ENCODE measurements around the gene KLF15.

KLF15 gene

DNA sequence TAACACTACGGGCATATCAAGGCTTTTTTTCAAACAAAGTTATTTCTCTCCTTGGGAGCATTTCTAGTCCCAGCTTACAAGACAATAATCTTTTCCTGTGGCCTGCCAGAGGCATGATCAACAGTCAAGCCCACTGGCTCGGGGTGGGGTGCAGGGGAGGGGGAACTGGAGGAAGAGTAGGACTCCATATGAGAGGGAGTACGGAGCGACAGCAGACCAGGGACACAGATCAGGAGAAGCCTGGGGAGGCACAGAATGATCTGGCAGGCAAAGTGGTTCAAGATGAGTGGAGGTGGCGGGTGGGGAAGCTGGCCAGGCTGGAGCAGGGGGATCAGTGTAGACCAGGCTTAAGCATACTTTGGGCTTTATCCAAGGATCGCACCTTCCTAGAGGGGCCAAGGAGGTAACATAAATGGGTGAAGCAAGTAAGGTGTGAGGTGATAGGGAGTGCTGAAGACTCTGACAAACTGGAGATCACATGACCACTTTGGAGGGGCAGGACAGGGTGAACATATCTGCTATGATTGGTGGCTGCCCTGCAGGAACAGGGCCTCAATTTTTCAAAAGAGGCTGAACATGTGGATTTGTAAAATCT is 37.4 kb downstream of the KLF15 start:
- DNase-seq, result no peak

DNA sequence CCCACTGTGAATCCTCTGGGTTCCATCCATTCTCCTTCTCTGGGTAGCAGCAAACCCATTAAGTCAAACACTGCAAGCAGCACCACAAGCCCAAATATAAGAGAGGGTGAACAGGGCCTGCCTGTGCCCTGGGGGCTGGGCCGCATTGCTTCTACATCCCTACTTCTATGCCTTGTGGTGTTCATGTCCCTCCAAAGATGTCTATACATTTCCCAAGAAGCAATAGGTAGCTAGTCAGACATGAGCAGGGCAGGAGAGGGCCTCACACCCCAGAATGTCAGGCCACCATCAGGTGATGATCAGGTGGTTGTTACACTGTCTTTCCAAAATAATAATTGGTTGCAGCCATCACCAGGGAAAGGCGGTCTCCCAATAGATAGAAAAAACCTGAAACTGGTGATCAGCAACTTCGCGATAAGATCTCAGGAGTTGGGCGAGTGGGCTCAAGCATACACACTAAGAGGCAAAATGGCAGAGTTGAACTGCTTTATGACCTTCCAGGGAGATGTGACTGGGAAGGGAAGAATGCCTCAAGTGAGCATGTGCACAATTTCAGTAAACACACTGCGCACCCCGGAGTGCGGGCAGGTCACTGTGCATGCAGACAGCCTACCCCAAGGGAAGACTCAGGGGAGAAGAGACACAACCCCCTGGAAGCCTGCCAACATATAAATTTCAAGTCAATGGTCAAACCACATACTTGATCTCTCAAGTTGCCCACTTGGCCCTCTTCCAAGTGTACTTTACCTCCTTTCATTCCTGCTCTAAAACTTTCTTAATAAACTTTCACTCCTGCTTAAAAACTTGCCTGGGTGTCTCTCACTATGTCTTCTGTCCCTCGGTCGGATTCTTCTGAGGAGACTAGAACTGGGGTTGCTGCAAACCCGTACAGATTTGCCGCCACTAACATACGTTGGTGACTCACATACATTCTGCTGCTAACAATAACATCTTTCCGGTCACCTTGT is 39.9 kb downstream of the KLF15 start:
- no peak for DNase-seq

DNA sequence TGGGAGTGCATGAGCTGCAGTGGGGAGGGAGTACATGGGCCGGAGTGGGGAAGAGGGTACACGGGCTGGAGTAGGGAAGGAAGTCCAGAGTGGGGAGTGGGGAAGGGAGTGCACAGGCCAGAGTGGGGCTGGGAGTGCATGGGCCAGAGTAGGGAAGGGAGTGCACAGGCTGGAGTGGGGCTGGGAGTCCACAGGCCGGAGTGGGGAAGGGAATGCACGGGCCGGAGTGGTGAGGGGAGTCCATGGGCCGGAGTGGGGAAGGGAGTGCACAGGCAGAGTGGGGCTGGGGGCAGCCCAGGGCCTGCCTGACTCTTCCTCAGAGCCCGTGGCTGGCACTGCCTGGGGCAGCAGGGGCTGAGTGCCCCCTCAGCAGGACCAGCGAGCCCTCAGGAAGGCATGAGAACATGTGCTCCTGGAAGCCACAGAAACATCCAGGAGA is 40.7 kb downstream of the KLF15 start:
- DNase-seq, result no peak

DNA sequence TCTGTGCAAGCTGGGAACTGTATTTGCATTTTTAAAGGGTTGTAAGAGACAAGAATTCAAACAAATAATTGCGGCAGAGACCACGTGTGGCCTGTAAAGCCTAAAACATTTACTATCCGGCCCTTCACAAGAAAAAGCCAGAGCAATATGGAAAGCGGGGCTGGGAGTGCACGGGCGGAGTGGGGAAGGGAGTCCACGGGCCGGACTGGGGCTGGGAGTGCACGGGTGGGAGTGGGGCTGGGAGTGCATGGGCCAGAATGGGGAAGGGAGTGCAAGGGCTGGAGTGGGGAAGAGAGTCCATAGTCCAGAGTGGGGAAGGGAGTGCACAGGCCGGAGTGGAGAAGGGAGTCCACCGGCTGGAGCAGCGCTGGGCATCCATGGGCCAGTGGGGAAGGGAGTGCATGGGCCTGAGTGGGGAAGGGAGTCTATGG is 41.2 kb downstream of the KLF15 start:
- no peak for DNase-seq

DNA sequence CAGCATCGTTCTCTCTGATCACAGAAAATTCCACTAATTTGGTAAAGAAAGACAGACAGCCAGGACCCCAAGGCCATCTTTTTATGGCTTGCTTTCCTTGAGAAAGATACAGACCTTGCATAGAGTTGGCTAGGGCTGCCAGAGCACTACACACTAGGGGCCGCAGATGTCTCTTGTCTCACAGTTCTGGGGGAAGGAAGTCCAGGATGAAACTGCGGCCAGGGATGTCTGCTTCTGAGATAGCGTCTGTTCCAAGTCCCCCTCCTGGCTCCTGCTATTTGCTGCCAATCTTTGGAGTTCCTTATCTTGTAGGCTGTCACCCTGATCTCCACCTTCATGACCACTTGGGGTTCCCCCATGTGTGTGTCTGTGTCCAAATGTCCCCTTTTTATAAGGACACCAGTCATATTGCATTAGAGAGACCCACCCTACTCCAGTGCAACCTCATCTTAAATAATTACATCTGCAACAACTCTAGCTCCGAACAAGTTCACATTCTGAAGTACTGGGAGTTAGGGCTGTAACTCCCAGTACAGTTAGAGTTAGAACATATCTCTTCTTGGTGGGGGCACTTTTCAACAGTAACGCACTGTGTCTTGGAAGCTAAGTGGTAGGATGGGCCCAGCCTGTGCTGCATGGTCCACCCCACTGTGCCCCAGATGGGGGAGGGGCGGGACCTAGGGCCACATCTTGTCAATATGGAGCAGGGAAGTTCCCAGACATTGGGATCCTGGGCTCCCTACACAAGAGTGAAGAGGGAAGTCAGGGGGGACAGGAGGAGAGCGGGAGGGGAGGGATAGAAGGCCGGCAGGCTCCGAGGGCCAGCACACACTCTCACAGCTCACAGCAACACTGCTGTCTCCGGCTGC is 42.2 kb downstream of the KLF15 start:
- no peak for DNase-seq

DNA sequence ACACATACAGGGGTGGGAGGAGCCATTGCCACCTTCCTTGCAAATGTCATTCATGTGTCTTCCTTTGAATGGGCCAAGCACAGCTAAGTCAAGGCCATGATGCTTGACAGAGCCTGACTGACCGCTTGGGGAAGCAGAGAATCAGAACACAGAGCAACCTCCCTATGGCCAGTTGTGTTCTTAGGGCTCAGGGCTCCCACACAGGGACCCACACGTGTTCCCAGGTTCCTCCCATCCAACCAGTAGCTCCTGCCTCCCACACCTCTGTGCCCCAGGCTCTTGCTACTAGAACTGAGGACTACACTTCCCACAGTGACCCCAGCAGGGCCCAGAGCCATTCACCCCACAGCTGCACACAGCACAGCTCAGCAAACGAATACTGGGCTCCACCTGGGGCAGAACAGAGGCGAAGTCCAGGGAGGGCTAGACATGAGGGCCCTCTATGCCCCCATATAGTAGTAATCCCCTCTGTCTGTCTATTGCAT is 42.9 kb downstream of the KLF15 start:
- no peak for DNase-seq

DNA sequence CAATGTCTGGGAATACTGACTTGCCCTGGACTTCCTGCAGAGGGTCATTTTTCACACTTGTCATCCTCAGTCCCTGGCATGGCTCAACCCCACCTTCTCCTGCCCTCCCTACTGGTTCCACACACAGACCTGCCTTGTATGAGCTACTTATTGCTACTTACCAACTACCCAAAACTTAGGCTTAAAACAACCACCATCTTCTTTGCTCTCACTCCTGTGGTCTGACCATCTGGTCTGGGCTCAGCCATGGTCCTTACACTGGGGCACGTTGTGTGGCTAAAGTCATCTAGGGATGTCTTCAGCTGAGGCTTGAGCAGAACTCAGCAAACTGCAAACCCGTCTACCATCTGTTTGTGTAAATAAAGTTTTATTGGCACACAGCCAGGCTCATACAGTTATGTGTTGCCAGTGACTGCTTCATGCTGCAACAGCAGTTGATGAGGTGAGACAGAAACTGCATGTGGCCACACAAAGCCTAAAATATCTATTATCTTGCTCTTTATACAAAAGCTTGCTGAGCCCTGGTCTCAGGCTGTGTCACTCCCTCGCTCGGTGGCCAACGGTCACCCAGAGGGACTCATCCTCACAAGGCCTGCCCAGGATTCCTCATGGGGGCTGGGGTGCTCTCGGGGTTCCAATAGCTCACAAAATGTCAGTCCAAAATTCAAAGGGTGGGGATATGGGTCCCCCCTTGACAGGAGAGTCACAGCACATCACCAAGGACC is 43.5 kb downstream of the KLF15 start:
- no peak for DNase-seq

DNA sequence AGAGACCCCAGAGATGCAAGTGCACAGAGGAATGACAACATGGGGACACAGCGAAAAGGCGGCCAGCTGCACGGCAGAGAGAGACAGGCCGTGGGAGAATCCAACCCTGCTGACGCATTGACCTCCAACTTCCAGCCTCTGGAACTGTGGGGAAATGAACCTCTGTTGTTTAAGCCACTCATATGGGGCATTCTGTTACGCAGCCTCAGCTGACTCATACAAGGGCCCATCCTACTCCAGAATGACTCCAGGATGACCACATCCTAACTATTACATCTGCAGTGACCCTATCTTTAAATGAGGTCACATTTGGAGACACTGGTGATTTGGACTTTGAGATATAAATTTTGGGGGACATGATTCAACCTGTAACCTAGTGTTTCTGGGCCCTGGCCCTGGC is 44.0 kb downstream of the KLF15 start:
- no peak for DNase-seq

DNA sequence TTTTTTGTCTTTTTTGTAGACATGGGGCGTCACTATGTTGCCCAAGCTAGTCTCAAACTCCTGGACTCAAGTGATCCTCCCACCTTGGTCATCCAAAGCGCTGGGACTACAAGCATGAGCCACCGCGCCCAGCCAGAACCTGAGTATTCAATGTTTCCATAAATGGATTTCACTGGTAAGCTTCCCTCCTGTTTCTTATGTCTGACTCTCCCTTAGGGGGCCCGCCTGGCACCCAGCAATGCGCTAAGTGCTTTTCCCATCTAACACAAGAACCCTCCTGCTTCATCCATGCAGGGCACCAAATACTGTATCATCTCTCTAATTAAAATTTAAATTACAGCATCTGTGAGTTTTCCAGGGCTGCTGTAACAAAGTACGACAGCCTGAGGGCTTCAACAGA is 44.9 kb downstream of the KLF15 start:
- no peak for DNase-seq

DNA sequence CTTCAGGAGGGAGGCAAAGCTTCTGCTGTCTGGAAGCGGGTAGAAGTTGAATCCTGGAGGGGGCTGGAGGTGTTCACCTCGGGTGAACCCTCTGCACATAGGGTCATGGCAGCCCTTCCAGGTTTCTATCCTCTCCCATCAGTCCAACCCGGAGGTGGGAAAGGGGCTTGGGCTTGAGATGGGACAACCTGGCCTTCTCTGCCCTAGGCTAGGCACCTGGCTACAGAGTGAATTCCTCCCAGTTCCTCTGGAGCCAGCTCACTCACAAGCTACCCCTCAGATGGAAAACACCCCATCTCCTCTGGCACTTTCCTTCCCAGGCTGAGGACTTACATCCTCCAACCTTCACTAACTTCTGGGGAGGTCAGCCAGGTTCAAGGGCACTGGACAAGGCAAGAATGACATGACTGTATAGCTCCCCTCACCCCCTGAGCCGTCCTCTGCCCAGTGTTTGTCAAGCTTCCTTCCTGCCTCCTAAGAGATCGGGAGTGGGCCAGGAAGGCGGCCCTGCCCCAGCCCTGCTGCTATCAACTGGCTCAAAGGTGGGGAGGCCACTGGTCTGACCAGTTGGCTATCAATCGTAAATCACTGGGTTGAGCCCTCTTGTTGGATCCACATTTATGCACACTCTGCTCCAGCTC is 45.8 kb downstream of the KLF15 start:
- no peak for DNase-seq

DNA sequence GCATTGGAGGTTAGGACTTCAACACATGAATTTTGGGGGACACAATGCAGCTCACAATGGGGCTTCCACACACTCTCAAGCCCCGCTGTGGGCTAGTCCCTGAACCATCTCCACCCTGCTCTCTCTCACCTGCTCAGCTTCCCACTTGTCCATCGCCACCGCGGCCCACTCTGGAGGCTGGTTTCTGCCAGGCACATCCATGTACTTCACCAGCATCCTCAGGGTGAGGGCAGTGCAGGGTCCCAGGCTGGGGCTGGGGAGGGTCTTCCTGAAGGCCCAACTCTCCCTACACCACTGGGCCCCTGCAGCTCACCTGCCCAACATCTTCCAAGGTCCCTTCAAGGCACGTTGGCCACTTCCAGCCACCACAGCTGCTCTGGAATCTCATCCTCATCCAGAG is 46.4 kb downstream of the KLF15 start:
- DNase-seq, result no peak

DNA sequence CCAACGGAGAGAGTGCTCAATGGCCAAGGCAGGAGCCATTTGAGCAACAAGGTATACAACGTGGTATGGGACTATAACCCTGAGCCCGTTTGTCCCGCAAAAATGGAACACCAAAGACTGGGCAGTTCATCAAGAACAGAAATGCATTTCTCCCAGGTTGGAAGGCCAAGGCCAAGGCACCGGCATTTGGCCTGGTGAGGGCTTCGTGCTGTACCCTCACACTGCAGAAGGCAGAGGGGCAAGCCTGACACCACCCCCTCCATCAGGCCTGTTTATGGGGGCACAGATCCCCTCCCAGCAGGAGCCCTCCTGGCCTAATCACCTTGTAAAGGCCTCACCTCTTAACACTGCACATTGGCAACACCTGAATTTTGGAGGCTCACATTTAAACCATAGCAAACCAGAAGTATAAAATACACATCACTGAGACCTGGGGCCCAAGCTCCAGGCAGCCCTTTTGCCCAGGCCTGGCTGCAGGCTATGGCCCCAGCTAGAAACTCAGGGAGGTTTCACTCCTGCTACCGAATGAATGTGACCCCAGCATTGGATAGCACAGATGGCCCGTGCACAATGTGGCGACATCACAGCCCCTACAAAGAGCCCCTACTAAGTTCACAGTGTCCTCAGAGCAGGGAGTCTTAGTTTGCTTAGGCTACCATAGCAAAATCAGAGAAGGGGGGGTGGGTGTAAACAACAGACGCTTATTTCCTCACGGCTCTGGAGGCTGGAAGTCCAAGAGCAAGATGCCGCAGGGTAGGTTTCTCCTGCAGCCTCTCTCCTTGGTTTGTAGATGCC is 47.1 kb downstream of the KLF15 start:
- no peak for DNase-seq

DNA sequence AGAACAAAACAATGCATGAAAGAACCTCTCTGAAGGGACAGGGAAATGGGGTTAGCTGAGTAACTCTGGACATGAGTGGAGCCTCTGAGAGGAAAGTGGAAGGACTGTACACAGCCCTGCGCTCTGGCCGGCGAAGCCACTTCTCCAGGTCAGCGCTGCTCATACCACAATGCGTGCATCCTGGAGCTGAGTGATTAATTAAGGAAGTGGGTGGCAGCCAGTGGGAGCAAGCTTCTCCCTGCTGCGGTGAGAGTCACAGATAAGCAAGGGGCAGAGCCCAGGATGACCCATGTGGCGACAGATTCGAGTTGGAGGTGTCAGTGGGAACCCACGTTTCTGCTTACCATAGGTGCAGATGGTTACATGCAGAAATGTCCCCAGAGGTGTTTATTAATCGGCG is 48.0 kb downstream of the KLF15 start:
- no peak for DNase-seq

DNA sequence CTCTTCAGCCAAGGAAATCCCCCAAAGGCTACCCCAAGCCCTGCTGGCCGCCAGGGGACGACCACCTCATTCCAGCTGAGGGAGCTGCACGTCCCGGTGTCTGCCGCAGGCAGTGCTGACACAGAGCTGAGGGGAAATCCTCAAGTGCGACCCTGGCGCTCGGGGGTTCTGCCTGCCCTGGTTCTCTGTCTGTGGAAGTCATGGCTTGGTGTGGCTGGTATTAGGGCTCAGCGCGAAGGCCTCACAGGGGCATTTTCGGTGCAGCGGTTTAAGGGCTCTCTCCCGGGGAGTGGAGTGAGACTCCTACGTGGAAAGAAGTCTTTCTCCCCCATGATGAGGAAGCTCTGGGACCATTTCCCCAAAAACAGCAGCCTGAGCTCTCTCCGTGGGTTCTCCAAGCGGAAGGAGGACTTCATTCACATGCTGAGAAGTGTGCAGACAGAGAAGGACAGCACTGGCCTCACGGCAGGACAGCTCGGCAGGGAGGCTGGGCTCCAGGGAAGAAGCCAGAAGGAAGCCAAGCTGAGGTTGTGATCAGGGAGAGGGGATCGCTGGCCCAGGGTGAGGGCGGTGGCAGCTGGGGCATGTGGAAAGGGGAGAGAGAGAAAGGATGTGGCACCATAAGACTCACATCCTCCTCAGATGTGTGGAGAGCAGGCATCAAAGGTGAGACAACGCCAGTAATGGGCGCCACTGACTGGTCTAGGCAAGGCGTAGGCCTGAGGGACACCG is 48.6 kb downstream of the KLF15 start:
- DNase-seq, result no peak

DNA sequence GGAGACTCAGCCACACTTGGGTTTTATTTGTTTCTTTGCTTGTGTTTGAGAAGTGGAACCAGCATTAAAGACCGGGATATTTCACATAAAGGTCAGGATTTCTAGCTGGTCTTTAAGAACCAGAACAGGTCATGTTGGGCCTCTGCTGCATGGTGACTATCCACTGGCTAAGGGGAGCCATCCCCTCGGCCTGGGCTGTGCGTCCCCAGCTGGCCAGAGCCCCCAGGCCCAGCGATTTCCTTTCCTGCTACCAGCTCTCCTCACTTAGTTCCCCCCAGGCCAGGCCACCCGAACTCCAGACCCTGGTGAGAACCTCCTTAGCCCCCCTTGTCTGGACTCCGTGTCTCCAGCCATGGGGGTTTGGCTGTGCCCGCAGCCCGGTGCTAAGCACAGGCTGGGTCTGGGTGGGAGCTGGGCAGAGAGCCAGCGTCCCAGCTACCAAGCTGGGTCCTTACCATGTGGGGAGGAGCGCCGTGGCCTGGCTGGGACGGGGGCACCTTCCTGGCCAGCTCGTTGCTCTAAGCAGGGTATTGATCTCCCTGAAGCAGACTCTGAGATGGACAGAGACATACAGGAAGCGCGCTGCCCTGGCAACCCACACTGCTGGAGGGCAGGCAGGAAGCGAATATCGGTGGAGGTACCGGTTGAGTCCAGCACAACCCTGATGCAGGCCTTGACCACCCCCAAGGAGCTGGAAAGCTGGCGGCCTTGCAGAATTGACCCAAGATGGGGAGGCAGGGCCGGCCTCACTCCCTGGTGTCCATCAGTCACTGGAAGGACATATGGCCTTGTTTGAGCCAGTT is 49.4 kb downstream of the KLF15 start:
- no peak for DNase-seq

DNA sequence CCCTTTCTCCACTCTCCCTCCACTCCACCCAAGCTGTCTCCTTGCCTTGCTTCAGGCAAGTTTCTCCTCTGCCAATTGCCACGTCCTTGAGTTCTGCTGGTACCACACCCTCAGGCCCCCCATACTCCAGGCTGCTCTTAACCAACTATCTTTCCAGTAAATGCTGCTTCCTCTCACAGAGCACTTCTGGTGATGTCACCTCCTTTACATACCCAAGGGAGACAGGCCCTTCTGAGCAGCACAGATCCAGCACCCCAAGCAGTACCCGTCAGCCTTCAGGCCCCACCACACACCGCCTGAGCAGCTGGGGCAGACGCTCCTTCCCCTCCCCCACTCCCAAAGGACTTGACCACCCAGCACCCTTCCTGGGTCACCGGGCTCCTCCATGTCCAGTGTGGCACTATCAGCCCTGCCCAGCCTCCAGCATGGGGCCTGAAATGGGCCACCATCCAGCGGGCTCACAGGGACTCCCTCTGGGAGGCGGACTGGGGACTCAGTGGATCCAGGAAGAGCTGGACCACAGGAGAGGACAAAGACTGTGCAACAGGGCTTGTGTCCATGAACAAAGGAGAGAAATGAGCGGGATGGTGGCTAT is 50.2 kb downstream of the KLF15 start:
- no peak for DNase-seq

DNA sequence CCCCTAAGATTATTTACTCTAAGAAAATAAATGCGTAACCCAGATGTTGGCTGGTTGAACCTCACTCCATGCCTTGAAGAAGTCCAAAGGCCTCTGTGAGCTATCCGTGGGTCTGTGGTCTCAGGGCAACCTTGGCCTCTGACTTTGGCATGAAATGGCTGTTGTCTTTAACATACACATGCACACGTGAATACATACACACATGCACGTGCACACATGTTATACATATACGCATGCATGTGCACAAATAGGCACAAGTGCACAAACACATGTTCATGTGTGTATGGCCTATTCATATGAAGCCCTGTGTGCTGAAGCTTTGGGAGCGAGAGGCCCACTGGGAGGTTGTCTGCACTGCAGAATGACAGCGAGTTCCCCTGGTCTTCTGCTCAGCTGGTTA is 50.8 kb downstream of the KLF15 start:
- no peak for DNase-seq

DNA sequence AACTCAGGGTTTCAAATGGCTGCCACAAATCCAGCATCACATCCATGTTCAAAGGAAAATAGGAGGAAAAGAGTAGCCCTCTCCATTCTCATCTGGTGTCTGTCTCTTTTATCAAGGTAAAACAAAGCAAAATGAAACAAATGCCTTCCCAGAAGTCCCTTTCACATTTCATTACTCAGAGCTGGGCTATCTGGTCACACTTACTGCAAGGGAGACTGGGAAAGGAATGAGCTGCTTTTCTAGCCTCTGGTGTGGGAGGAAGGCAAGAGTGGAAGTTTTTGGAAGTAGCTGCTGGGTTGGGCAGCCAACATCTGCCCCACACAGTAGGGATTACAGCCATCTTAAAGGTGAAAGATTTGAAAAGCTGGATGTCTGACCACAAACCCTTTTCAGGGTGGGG is 51.8 kb downstream of the KLF15 start:
- DNase-seq, result no peak

DNA sequence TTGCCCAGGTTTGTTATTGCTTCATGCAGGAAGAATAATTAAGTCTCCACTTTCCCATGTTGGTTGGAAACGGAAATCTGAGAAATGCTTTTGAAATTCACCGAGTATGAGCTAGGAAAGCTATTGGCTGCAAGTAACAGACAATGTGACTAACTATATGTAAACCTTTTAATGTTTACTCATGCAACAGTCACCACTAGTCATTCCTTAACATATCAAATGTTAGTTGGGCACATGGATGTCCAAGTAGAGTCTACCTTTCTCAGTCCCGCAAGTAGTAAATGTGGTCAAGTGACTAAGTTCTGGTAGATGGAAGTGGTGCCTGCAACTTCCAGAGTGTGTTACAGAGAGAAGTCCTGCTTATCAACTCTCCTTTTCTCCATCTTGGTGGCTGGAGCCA is 52.5 kb downstream of the KLF15 start:
- DNase-seq, result no peak
